ENCODE data around the gene REX1BD. TPM values are rescaled to one million over a fixed set of nuclear protein-coding genes. Genes with fewer than 3 reads are reported as not detected.

The REX1BD gene
- total and polyA plus RNA-seq, 2 of the 13 experiments (the other 11 are each of a cell fraction or from before 2014, with no cell fraction given) = 7.5 to 25.4 TPM

DNA sequence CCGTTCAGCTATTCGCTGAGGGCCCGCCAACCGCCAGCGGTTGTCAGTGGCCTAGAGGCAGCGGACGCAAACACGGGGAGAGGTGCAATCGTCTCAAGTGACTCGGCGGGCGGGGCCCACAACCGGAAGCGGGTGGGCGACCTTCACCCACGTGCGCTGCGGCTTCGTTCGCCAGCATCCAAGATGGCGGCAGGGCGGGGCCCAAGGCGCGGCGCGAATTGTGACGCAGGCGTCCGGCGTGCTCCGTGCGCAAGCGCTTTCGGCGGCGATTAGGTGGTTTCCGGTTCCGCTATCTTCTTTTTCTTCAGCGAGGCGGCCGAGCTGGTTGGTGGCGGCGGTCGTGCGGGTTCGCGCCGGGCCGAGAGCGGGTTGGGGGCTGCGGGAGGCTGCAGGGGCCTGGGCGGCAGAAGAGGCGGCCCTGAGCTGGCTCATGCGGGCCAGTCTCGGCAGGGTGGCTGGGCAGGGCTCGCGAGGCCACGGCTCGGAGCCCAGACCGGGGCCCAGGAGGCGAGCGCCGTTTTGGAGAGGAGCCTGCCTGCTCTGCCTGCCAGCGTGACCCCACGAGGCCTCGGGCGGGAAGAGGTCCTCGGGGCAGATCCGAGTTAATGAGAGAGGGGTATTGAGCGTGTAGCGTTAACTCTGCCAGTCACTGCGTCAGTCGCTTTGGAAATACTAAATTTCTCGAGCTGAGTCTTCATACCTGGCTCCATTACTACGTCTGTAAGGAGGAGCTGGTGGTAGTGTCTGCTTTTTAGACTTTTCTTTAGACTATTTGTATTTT lies 16.8 kb upstream of the REX1BD start, which contains the start of gene UBA52 (continued):
- TF ChIP-seq FOSL2 (CRISPR knock-in tag; IDR thresholded peaks at IDR 0.05) = peak; percentile 81
- no peak for TF ChIP-seq LCORL (IDR thresholded peaks at IDR 0.05)
- peak; percentile 79 for TF ChIP-seq LCORL (CRISPR knock-in tag; IDR thresholded peaks at IDR 0.05)
- TF ChIP-seq ZFP41 (CRISPR knock-in tag; IDR thresholded peaks at IDR 0.05; ENCODE audit: borderline replicate concordance) = no peak
- TF ChIP-seq, protein P1, sequence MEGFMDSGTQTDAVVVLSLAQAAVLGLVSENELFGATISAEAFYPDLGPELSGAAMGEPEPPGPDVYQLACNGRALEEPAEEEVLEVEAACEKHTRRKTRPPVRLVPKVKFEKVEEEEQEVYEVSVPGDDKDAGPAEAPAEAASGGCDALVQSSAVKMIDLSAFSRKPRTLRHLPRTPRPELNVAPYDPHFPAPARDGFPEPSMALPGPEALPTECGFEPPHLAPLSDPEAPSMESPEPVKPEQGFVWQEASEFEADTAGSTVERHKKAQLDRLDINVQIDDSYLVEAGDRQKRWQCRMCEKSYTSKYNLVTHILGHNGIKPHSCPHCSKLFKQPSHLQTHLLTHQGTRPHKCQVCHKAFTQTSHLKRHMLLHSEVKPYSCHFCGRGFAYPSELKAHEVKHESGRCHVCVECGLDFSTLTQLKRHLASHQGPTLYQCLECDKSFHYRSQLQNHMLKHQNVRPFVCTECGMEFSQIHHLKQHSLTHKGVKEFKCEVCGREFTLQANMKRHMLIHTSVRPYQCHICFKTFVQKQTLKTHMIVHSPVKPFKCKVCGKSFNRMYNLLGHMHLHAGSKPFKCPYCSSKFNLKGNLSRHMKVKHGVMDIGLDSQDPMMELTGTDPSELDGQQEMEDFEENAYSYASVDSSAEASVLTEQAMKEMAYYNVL (CRISPR knock-in tag; IDR thresholded peaks at IDR 0.05; ENCODE audit: borderline replicate concordance) = peak; percentile 18; the same call in 1 of the 2 replicates
- TF ChIP-seq ZNF543 (CRISPR knock-in tag; IDR thresholded peaks at IDR 0.05) = peak; percentile 69; the same call in 1 of the 2 replicates
- TF ChIP-seq ZNF678 (CRISPR knock-in tag; IDR thresholded peaks at IDR 0.05) = peak; percentile 90; the same call in 1 of the 2 replicates
- no peak for TF ChIP-seq KAT2B (IDR thresholded peaks at IDR 0.05; ENCODE audit: borderline replicate concordance, low read depth, low read length)
- TF ChIP-seq NRL (CRISPR knock-in tag; IDR thresholded peaks at IDR 0.05; ENCODE audit: borderline replicate concordance) = peak; percentile 59; the same call in 1 of the 2 replicates
- TF ChIP-seq, protein P2, sequence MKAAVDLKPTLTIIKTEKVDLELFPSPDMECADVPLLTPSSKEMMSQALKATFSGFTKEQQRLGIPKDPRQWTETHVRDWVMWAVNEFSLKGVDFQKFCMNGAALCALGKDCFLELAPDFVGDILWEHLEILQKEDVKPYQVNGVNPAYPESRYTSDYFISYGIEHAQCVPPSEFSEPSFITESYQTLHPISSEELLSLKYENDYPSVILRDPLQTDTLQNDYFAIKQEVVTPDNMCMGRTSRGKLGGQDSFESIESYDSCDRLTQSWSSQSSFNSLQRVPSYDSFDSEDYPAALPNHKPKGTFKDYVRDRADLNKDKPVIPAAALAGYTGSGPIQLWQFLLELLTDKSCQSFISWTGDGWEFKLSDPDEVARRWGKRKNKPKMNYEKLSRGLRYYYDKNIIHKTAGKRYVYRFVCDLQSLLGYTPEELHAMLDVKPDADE (CRISPR knock-in tag; IDR thresholded peaks at IDR 0.05) = 0 out of 2 replicates have a peak, but pooled peaks have one; percentile 48
- TF ChIP-seq ZNF44 (CRISPR knock-in tag; IDR thresholded peaks at IDR 0.05) = no peak
- no peak for TF ChIP-seq ATAD3A (CRISPR knock-in tag; IDR thresholded peaks at IDR 0.05)
- TF ChIP-seq ZSCAN22 (CRISPR knock-in tag; IDR thresholded peaks at IDR 0.05) = no peak
- peak; percentile 95 for TF ChIP-seq SIX4 (CRISPR knock-in tag; IDR thresholded peaks at IDR 0.05)
- TF ChIP-seq, protein P3, sequence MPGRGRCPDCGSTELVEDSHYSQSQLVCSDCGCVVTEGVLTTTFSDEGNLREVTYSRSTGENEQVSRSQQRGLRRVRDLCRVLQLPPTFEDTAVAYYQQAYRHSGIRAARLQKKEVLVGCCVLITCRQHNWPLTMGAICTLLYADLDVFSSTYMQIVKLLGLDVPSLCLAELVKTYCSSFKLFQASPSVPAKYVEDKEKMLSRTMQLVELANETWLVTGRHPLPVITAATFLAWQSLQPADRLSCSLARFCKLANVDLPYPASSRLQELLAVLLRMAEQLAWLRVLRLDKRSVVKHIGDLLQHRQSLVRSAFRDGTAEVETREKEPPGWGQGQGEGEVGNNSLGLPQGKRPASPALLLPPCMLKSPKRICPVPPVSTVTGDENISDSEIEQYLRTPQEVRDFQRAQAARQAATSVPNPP (CRISPR knock-in tag; IDR thresholded peaks at IDR 0.05) = no peak
- no peak for TF ChIP-seq ZNF567 (CRISPR knock-in tag; IDR thresholded peaks at IDR 0.05; ENCODE audit: borderline replicate concordance)
- TF ChIP-seq CREM (IDR thresholded peaks at IDR 0.05) = peak; percentile 94
- peak; percentile 73 for TF ChIP-seq CREM (CRISPR knock-in tag; IDR thresholded peaks at IDR 0.05)
- TF ChIP-seq JUN (CRISPR knock-in tag; IDR thresholded peaks at IDR 0.05) = peak; percentile 64; the same call in 1 of the 2 replicates
- peak; percentile 89 for TF ChIP-seq HDAC2 (CRISPR knock-in tag; IDR thresholded peaks at IDR 0.05)
- TF ChIP-seq DR1 (CRISPR knock-in tag; IDR thresholded peaks at IDR 0.05) = no peak; the same call in 1 of the 2 replicates
- TF ChIP-seq, protein P4, sequence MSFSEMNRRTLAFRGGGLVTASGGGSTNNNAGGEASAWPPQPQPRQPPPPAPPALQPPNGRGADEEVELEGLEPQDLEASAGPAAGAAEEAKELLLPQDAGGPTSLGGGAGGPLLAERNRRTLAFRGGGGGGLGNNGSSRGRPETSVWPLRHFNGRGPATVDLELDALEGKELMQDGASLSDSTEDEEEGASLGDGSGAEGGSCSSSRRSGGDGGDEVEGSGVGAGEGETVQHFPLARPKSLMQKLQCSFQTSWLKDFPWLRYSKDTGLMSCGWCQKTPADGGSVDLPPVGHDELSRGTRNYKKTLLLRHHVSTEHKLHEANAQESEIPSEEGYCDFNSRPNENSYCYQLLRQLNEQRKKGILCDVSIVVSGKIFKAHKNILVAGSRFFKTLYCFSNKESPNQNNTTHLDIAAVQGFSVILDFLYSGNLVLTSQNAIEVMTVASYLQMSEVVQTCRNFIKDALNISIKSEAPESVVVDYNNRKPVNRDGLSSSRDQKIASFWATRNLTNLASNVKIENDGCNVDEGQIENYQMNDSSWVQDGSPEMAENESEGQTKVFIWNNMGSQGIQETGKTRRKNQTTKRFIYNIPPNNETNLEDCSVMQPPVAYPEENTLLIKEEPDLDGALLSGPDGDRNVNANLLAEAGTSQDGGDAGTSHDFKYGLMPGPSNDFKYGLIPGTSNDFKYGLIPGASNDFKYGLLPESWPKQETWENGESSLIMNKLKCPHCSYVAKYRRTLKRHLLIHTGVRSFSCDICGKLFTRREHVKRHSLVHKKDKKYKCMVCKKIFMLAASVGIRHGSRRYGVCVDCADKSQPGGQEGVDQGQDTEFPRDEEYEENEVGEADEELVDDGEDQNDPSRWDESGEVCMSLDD (CRISPR knock-in tag; IDR thresholded peaks at IDR 0.05; ENCODE audit: borderline replicate concordance) = no peak
